Fibroblast of pulmonary artery (primary cell): ENCODE results near the gene FAM120A.

ENCODE experiments used
- DNase-seq: peaks from one replicate; pipeline ENCODE4 v3.0.0-alpha.2; 2010; ENCODE audit warnings: low read depth
- H3K4me3 ChIP-seq: replicated peaks from 2 replicates; pipeline ENCODE4 v1.5.1; 2011; ENCODE audit warnings: low read depth, mild to moderate bottlenecking, control low read depth, low read length, moderate library complexity
- TF ChIP-seq, protein P1 (sequence below): IDR thresholded peaks from 2 replicates; pipeline ENCODE4 v1.5.1; 2011; ENCODE audit warnings: mild to moderate bottlenecking, control low read depth, low read length, inconsistent platforms; ENCODE audit errors: missing control alignments

FAM120A gene

DNA sequence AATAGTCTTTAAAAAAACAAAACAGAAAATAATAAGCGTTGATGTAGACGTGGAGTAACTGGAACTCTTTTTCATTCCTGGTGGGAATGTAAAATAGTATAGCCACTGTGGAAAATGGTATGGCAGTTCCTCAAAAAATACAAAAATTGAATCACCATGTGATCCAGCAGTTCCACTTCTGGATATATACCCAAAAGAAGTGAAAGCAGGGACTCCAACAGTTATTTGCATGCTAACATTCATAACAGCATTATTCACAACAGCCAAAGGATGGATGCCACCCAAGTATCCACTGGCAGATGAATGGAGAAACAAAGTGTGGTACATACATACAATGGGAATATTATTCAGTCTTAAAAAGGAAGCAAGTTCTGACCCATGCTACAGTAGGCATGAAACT lies 120.7 kb downstream of the FAM120A start:
- DNase-seq: no peak
- TF ChIP-seq, protein P1, sequence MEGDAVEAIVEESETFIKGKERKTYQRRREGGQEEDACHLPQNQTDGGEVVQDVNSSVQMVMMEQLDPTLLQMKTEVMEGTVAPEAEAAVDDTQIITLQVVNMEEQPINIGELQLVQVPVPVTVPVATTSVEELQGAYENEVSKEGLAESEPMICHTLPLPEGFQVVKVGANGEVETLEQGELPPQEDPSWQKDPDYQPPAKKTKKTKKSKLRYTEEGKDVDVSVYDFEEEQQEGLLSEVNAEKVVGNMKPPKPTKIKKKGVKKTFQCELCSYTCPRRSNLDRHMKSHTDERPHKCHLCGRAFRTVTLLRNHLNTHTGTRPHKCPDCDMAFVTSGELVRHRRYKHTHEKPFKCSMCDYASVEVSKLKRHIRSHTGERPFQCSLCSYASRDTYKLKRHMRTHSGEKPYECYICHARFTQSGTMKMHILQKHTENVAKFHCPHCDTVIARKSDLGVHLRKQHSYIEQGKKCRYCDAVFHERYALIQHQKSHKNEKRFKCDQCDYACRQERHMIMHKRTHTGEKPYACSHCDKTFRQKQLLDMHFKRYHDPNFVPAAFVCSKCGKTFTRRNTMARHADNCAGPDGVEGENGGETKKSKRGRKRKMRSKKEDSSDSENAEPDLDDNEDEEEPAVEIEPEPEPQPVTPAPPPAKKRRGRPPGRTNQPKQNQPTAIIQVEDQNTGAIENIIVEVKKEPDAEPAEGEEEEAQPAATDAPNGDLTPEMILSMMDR: no peak
- H3K4me3 ChIP-seq: no peak overlapping the region

DNA sequence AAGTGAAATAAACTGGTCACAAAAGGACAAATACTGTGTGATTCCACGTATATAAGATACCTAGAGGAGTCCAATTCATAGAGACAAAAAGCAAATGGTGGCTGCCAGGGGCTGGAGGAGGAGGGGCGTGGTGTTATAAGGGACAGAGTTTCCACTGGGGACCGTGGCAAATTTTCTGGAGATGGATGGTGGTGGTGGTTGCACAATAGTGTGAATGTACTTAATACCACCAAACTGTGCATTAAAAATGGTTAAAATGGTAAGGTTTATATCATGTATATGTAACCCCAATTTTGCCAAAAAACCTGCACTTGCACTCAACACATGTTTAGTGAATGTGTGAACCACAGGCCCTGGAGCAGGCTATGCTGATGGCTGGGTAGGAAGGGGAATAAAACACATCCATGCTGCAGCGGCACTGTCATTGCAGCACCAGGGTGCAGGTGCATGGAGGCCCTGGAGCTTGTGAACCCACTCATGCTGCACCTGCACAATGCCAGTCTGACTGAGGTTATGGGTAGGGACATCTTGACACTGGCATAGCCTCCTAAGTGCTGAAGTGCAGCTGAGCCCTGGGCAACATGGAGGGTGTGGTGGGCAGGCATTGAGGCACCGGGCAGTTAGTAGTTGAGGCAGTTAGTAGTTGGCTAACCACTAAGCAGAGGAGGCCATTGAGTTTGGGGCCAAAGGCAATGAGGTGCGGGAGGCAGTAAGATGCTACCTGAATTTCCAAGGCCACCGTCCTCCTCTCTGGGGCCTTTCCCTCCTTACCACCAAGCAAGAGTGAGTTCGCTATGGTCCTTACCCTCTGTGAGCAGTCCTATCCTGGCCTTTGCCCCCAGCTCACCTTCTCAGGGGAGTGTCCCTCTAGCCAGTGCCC lies 121.4 kb downstream of the FAM120A start:
- DNase-seq: no peak
- TF ChIP-seq, protein P1: no peak
- no peak overlapping the region for H3K4me3 ChIP-seq

- no peak for DNase-seq
- no peak overlapping the region for H3K4me3 ChIP-seq
- TF ChIP-seq, protein P1: no peak
Observed at GRCh38 chr9:93573516-93573828, 122.0 kb downstream of the FAM120A start.

GRCh38 chr9:93574091-93574899 lies 122.8 kb downstream of the FAM120A start:
- no peak for DNase-seq
- H3K4me3 ChIP-seq: no peak overlapping the region
- TF ChIP-seq, protein P1: no peak

- TF ChIP-seq, protein P1: no peak
- DNase-seq: no peak
- peak overlapping the region; percentile 74 for H3K4me3 ChIP-seq
Observed at GRCh38 chr9:93574900-93575795, 123.7 kb downstream of the FAM120A start.

- TF ChIP-seq, protein P1: no peak
- DNase-seq: peak; percentile 18
- peak overlapping the region; percentile 74 for H3K4me3 ChIP-seq
Observed at GRCh38 chr9:93575796-93576257, 124.3 kb downstream of the FAM120A start.
